Suppressor macrophage treated with lipopolysaccharide for 4 hours (primary cell): ENCODE data around the gene ANKLE2.

Source experiments
- DNase-seq: peaks from one replicate; pipeline ENCODE4 v3.0.0-alpha.2; 2020

The ANKLE2 gene

GRCh38 chr12:132741620-132742019, 20.0 kb downstream of the ANKLE2 start:
- DNase-seq = no peak

- DNase-seq = no peak
These were observed 21.0 kb downstream of the ANKLE2 start for GRCh38 chr12:132740652-132741051.

GRCh38 chr12:132740313-132740646, 21.4 kb downstream of the ANKLE2 start:
- no peak for DNase-seq

- no peak for DNase-seq
These were observed 21.9 kb downstream of the ANKLE2 start for GRCh38 chr12:132739600-132740312.

GRCh38 chr12:132736913-132737312, 24.7 kb downstream of the ANKLE2 start:
- DNase-seq = no peak

GRCh38 chr12:132736378-132736777, 25.3 kb downstream of the ANKLE2 start:
- DNase-seq = no peak

GRCh38 chr12:132735496-132735895, 26.1 kb downstream of the ANKLE2 start:
- DNase-seq = no peak

- no peak for DNase-seq
These were observed 27.4 kb downstream of the ANKLE2 start for GRCh38 chr12:132734206-132734605.

GRCh38 chr12:132731574-132731973, 30.1 kb downstream of the ANKLE2 start:
- DNase-seq = no peak

GRCh38 chr12:132730353-132730752, 31.3 kb downstream of the ANKLE2 start:
- DNase-seq = no peak

- no peak for DNase-seq
These were observed 31.9 kb downstream of the ANKLE2 start for GRCh38 chr12:132729541-132730320.

GRCh38 chr12:132728502-132728901, 33.1 kb downstream of the ANKLE2 start:
- DNase-seq = no peak

GRCh38 chr12:132727091-132727794, 34.4 kb downstream of the ANKLE2 start:
- DNase-seq = no peak

GRCh38 chr12:132726386-132726785, 35.2 kb downstream of the ANKLE2 start:
- DNase-seq = no peak

GRCh38 chr12:132724506-132725241, 37.0 kb downstream of the ANKLE2 start:
- no peak for DNase-seq

GRCh38 chr12:132723764-132724140, 37.9 kb downstream of the ANKLE2 start:
- DNase-seq = no peak

GRCh38 chr12:132723015-132723763, 38.4 kb downstream of the ANKLE2 start:
- DNase-seq = no peak

- DNase-seq = no peak
These were observed 40.9 kb downstream of the ANKLE2 start for GRCh38 chr12:132720606-132721345.

GRCh38 chr12:132719954-132720324, 41.7 kb downstream of the ANKLE2 start:
- no peak for DNase-seq

GRCh38 chr12:132719141-132719953, 42.3 kb downstream of the ANKLE2 start:
- no peak for DNase-seq

GRCh38 chr12:132718644-132719043, 43.0 kb downstream of the ANKLE2 start:
- no peak for DNase-seq
